ENCODE results near the gene RPP25L.

RPP25L gene

GRCh38 chr9:34581318-34581717, 30.6 kb downstream of the RPP25L start:
- Histone ChIP-seq H3K27ac (ENCODE audit: low read length) (no peak overlapping the region), H3K36me3 (replicated peaks; ENCODE audit: insufficient read depth, low read length) (no peaks in the 10 kb centered on the region), H4K20me1 (ENCODE audit: insufficient read depth, low read length) (no peaks in the 10 kb centered on the region), H3K9ac (ENCODE audit: low read length) (no peak overlapping the region), H3K4me3 (ENCODE audit: low read length) (no peak overlapping the region), H3K79me2 (ENCODE audit: low read length) (no peaks in the 10 kb centered on the region), H2AFZ (ENCODE audit: low read length) (no peak overlapping the region), H3K9me2 (replicated peaks; ENCODE audit: insufficient read depth, low read length) (no peaks in the 10 kb centered on the region), H3F3A (ENCODE audit: insufficient read depth, low read length) (no peaks in the 10 kb centered on the region), H3K4me1 (ENCODE audit: low read length) (no peaks in the 10 kb centered on the region), H3K27me3 (replicated peaks; ENCODE audit: insufficient read depth, low read length) (peaks cover 80% of the 10 kb centered on the region), H3K4me2 (ENCODE audit: low read depth, low read length) (no peak overlapping the region), H3K9me3 (replicated peaks; ENCODE audit: insufficient read depth, low read length) (no peaks in the 10 kb centered on the region)
- DNase-seq, result no peak
- TF ChIP-seq CTCF (IDR thresholded peaks at IDR 0.05; ENCODE audit: low read length) (no peak), EZH2phosphoT487 (IDR thresholded peaks at IDR 0.05; ENCODE audit: low read length) (no peak), EZH2 (optimal IDR thresholded peaks at IDR 0.05; ENCODE audit: low read depth, low read length) (no peak)

GRCh38 chr9:34580358-34580757, 31.5 kb downstream of the RPP25L start:
- Histone ChIP-seq H3K9me2 (replicated peaks; ENCODE audit: insufficient read depth, low read length) (no peaks in the 10 kb centered on the region), H3K4me2 (ENCODE audit: low read depth, low read length) (no peak overlapping the region), H3K79me2 (ENCODE audit: low read length) (no peaks in the 10 kb centered on the region), H3K27me3 (replicated peaks; ENCODE audit: insufficient read depth, low read length) (peaks cover 77% of the 10 kb centered on the region), H3K9me3 (replicated peaks; ENCODE audit: insufficient read depth, low read length) (no peaks in the 10 kb centered on the region), H3K9ac (ENCODE audit: low read length) (no peak overlapping the region), H2AFZ (ENCODE audit: low read length) (no peak overlapping the region), H3K36me3 (replicated peaks; ENCODE audit: insufficient read depth, low read length) (no peaks in the 10 kb centered on the region), H3K27ac (ENCODE audit: low read length) (no peak overlapping the region), H4K20me1 (ENCODE audit: insufficient read depth, low read length) (no peaks in the 10 kb centered on the region), H3F3A (ENCODE audit: insufficient read depth, low read length) (no peaks in the 10 kb centered on the region), H3K4me1 (ENCODE audit: low read length) (no peaks in the 10 kb centered on the region), H3K4me3 (ENCODE audit: low read length) (no peak overlapping the region)
- TF ChIP-seq EZH2phosphoT487 (IDR thresholded peaks at IDR 0.05; ENCODE audit: low read length) (no peak), CTCF (IDR thresholded peaks at IDR 0.05; ENCODE audit: low read length) (no peak), EZH2 (optimal IDR thresholded peaks at IDR 0.05; ENCODE audit: low read depth, low read length) (no peak)
- no peak for DNase-seq

- H3F3A ChIP-seq (ENCODE audit: insufficient read depth, low read length), result no peaks in the 10 kb centered on the region
- no peak overlapping the region for H3K4me2 ChIP-seq (ENCODE audit: low read depth, low read length)
- DNase-seq, result no peak
- TF ChIP-seq EZH2 (optimal IDR thresholded peaks at IDR 0.05; ENCODE audit: low read depth, low read length) (no peak), EZH2phosphoT487 (IDR thresholded peaks at IDR 0.05; ENCODE audit: low read length) (no peak), CTCF (IDR thresholded peaks at IDR 0.05; ENCODE audit: low read length) (no peak)
- H3K27ac ChIP-seq (ENCODE audit: low read length), result no peak overlapping the region
- no peaks in the 10 kb centered on the region for H3K9me3 ChIP-seq (replicated peaks; ENCODE audit: insufficient read depth, low read length)
- no peaks in the 10 kb centered on the region for H4K20me1 ChIP-seq (ENCODE audit: insufficient read depth, low read length)
- no peaks in the 10 kb centered on the region for H3K36me3 ChIP-seq (replicated peaks; ENCODE audit: insufficient read depth, low read length)
- H3K4me1 ChIP-seq (ENCODE audit: low read length), result no peaks in the 10 kb centered on the region
- H3K9me2 ChIP-seq (replicated peaks; ENCODE audit: insufficient read depth, low read length), result no peaks in the 10 kb centered on the region
- no peaks in the 10 kb centered on the region for H3K79me2 ChIP-seq (ENCODE audit: low read length)
- no peak overlapping the region for H3K9ac ChIP-seq (ENCODE audit: low read length)
- peaks cover 77% of the 10 kb centered on the region for H3K27me3 ChIP-seq (replicated peaks; ENCODE audit: insufficient read depth, low read length)
- H2AFZ ChIP-seq (ENCODE audit: low read length), result no peak overlapping the region
- H3K4me3 ChIP-seq (ENCODE audit: low read length), result no peak overlapping the region
Observed at GRCh38 chr9:34579808-34580163, 32.1 kb downstream of the RPP25L start.

All from MM.1S (cell line).